Effector CD8-positive, alpha-beta T cell (primary cell): ENCODE results near the gene LRP2.
"Not testable (repeated sequence)": the region's sequence is repeated elsewhere in the genome, so short reads cannot be mapped to it uniquely, and the experiment has no call there.

Experiments used
- DNase-seq: peaks from one replicate; lab custom pipeline; 2025; lab: John Stamatoyannopoulos, UW
- total RNA-seq, 4 experiments: gene quantifications; one replicate each; lab custom pipeline; 2026; lab: John Stamatoyannopoulos, UW

LRP2 gene
- total RNA-seq: 0 to 0.72 (median 0.35) reads per million in 4 experiments

DNA sequence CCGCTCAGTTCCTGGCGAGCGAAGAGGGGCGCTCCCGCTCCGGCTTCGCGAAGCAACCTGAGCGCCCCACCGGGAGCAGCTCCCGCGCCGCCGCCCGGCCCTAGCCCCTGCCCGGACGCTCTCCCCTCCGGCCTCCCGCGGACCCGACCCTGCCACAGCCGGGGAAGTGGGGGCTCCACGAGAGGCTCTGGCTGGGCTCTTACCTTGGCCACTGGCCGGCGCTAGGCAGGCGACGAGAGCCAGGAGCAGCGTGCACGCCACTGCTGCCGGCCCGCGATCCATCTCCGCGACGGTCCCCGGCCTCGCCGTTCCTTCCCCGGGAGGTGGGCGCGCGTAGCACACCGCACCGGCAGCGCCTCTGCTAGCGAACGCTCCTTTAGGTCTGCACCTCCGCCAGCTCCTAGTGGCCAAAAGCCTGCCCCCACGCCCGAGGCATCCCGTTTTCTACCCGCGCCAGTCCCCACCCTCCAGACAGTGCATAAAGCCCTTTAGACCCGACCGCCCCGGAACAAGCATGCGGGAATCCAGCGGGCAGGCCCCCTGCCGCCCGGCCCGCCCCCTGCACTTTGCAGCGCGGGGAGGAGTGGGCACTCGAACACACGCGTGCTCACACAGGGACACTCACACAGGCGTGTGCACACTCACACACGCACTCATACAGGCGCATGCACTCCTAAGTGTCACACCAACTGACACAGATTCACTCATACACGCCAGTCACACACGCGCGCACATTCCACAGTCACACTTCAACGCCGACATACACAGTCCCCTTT lies at the start of gene LRP2:
TSS of gene LRP2 (minus strand) at position 417 of the 776 bp plus-strand sequence. CDS start at position 282, 135 bp downstream.
- no peak for DNase-seq

DNA sequence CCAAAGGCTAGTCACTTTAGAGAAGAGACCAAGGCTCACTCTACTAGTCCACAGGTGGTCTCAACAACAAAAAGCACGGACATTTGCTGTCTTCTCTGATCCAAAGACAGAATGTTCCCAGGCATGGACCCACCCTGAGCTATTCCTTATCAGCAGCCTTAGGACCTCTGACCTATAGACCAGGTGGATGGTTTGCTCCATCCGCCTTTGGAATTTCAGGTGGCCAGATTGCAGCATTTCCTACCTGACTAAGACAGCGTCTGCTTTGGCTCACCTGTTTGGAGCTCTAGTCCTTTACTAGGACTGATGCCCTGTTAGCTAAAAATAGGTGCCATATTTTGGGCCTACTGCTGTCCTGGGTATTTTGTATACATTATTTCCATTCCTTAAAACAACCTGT lies 44.6 kb upstream of the LRP2 start:
- no peak for DNase-seq

DNA sequence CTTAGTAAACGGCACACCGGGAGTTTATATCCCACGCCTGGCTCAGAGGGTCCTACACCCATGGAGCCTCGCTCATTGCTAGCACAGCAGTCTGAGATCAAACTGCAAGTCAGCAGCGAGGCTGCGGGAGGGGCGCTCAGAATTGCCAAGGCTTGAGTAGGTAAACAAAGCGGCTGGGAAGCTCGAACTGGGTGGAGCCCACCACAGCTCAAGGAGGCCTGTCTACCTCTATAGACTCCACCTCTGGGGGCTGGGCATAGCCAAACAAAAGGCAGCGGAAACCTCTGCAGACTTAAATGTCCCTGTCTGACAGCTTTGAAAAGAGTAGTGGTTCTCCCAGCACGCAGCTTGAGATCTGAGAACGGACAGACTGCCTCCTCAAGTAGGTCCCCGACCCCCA lies 37.2 kb upstream of the LRP2 start:
- DNase-seq: not testable (repeated sequence)

DNA sequence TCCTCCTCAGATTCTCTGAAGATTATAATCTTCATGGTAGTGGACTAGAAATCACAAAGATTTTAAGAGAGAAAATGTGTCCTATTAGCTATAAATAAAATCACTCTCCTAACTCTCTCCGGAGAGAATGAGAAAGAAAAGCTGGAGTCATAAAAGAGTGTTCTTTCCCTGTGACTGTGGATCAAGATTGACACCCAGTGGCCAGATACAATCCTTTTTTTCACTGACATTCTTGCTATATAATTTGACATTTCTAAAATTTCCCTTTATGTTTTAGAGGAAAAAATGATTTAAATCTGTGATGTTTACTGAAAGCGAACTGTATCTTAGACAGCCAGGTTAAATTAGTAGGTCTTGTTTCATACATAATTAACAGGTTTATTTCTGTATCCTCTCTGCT lies 35.4 kb upstream of the LRP2 start:
- DNase-seq: no peak

DNA sequence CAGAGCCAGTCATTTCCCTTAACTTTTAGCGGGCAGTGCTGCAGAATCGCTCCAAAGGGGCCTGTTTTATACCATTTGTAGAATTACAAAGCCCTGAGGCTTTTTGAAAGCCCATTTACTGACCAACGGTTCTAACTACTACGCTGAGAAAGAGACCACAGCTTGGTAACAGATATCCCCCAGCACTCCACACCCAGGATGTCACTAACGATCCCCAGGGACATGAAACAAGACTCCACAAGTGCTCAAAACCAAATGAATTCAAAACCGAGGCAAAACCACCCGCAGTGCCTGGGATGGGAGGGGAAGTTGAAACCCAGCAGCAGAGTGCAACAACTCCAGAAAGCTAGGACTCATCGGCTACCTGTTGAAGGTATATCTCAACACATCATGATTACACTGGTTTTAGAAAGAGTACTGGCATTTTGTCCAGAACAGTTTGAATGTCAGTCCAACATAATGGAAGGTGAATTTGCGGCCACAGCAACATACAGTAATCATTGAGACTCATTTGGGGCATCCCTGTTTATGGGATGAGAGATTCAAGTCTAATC lies 33.6 kb upstream of the LRP2 start:
- no peak for DNase-seq

DNA sequence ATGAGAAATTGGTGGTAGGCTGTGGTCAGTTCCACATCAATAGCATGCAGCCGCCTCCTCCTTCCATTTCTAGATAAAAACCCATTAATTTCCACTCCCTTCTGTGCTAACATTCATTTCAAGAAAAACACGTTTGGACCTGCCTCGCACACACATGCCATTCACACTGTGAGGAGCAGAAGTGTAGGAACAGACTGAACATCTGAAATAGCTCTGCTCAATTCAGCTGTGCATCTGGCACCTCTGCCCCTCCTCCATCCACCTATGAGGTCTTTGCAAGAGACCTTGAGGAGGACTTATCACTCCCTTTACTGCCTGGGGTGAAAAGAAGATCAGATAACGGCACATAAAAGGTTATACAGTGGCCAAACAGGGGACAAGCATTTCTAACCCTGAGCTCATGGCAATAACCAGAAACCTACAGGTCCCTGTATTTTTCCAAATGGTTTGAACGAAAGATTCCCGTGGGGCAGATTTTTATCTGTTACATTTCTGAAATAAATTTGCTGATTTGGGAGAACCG lies 30.8 kb upstream of the LRP2 start:
- no peak for DNase-seq

DNA sequence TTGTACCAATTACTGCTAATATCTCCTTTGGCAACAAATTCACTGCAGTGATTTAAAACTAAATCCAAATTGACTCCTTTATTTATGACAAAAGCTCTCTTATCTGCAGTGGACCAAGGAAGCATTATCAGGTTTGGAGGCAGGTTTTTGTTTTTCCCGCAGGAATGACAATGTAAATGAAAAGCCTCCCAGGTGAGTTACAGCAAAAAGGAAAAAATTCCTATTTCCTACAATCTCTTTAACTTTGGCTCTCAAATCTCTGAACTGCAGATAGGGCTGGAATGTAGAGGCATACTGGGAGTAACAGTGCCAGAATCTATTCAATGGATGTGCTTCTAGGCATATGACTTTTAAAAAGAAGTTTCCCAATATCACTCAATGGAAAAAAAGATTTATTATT lies 28.9 kb upstream of the LRP2 start:
- DNase-seq: no peak

DNA sequence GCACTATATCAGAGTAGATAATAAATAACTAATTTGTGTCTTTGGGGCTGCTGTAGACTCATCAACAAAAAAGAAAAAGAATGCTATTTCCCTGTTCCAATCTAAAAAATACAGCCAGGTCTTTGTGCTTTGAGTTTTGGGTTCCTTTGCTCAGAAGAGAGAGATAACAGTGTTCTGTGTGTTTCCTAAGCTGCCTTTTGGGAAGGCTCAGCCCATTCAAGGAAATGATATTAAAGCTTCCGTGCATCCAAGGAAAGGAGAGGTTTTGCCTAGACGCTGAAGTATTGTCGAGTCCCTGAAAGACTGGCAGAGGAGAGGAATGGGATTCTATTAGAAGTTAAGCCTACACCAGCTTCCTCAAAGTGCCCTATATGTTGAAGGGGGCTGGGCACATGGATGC lies 25.8 kb upstream of the LRP2 start:
- DNase-seq: no peak

DNA sequence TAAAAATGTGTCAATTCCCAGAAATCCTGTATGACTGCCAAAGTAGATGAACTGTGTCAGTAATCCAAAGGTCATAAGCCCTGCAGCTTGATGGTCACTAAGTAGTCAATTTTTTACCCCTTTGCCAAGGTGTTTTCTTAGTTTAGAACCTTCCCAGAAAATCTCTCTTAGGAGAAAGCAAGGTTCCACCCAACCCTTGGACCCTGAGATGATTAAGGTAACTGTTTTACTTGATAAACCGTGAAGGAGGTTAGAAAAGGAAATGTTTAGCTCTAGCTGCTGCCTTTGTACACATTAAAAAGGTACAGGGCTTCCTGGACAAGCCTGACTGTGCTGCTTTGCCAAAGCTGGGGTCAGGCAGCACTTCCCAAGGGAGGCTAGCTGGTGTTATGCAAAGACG lies 24.4 kb upstream of the LRP2 start:
- DNase-seq: no peak

DNA sequence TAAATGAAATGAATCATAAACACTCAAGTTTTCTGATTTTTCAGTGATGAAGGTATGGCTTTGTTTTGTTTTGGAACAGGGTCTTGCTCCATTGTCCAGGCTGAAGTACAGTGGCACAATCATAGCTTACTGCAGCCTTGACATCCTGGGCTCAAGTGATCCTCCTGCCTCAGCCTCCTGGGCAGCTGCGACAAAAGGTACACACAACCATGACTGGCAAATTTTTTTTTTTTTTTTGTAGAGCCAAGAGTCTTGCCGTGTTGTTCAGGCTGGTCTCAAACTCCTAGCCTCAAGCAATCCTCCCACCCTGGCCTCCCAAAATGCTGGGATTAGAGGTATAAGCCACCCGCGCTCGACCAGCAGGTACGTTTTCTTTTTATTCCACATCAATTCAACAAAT lies 22.5 kb upstream of the LRP2 start:
- DNase-seq: no peak

DNA sequence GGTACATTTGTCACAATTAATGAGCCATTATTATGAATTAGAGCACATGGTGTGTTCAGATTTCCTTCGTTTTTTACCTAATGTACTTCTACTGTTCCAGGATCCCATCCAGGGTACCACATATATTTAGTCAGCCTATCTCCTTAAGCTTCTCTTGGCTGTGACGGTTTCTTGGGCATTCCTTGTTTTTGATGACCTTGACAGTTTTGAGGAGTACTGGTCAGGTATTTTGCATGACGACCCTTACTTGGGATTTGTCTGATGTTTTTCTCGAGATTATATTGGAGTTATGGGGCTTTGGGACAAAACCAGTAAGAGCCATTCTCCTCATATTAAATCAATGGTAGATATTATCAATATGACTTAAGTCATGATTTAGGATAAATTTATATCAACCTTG lies 10.2 kb upstream of the LRP2 start:
- DNase-seq: no peak

DNA sequence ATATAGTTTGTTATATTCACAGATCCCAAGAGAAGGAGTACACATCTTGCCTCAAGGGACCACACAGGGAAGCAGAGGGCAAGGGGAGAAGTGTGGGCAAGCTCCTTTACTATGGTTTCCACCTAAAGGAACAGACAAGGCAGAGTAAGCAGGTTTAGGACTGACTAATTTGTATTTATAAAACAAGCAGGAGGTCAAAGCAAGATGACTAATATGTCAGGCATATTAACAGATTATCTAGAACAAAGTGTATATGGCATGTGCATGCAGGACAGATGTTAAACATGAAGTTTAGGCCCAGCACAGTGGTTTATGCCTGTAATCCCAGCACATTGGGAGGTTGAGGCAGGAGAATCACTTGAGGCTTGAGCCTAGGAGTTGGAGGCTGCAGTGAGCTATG lies 3.7 kb upstream of the LRP2 start:
- DNase-seq: no peak

DNA sequence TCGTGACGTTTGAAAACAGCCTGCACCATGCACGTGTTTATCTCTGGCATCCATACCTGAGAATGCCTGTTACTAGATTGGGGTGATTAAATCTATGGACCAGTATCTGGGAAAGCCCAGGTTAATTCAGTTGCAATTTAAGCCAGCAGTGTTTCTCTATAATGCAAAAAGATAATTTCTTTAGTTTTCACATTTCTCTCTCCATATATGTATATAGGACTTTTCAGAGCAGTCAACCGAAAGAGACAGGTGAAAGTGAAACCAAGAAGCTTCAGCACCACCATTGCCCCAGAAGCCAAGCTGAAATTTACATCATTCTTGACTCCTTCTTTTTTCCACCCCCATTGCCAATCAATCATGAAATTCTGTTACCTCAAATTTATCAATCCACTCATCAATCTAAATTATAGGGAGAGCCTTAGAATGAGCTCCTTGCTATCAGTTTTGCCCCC lies 2.7 kb upstream of the LRP2 start:
- DNase-seq: no peak

DNA sequence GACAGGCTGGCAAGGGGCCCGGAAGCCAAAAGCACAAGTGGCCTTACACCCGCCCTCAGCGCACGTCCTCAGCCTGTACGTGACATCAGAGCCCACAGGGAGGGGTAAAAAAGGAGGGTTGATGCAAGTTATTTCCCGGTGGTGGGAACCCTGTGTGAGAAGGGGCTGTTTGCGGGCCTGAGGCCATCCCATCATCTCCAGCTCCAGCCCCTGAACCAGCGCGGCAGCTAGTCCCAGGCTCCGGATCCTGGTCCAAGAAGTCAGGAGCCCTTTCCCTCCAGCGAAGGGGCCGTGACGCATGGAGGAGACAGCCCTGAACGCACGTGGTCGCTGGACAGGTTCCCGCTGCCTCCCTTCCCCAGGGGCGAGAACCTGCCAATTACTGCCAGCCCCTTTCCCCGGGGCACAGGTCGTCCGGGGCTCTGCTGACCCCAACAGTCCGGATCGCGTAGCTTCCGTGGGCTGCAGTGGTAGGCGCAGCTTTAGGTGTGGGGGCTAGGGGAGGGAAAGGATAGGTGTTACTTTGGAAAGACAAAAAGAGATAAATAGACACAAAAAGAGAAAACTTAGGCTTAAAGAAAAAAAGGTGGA lies 1.3 kb upstream of the LRP2 start:
- no peak for DNase-seq

DNA sequence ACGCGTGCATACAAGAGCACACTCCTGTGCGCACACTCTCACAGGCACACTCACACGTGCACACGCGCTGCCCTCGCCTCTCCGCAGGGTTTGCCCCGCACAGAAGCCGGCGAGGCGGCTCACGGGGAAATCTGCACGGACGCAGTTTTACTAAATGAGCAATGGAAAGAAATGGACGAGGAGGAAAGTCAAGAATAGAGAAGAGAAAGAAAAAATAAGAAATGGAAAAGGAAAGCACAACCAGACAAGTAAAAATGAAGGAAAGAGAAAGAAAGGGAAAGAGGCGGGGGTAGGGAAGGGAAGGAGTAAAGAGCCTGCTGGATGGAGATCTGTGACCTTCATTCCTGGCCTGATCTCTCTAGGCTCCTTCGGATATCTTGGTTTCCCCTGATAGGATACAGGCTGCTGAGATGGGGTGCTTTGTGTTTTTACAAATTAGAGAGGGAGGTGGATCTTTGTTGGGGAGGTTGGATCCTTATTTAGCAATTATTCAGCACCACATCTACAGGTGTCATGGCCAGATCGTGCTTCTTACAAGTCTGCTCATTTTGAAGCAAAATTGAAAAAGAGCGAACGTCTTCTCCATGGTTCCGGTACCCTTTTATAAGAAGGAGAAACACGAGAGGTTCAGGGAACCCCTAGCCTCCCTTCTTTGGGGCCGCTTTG lies 693 bp upstream of the LRP2 start:
- DNase-seq: no peak

DNA sequence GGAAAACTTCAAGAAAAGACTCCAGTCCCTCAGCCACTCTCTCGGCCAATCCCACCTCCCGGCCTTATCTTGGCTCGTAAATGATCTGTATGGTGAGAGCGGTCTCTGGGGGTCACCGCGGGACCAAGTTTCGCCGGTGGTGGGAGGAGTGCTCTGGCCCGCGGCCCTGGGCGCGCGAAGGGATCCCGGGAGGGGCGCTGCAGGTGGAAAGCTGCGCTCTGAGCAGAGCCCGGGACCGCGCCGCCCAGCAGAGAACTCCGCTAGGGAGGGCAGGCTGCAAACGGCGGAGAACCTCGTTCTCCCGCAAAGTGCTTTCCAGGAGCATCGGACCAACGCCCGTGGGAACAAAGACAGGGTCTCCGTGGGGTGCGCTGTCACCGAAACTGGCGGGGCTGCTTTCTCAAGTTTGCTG lies 622 bp downstream of the LRP2 start:
- DNase-seq: no peak

DNA sequence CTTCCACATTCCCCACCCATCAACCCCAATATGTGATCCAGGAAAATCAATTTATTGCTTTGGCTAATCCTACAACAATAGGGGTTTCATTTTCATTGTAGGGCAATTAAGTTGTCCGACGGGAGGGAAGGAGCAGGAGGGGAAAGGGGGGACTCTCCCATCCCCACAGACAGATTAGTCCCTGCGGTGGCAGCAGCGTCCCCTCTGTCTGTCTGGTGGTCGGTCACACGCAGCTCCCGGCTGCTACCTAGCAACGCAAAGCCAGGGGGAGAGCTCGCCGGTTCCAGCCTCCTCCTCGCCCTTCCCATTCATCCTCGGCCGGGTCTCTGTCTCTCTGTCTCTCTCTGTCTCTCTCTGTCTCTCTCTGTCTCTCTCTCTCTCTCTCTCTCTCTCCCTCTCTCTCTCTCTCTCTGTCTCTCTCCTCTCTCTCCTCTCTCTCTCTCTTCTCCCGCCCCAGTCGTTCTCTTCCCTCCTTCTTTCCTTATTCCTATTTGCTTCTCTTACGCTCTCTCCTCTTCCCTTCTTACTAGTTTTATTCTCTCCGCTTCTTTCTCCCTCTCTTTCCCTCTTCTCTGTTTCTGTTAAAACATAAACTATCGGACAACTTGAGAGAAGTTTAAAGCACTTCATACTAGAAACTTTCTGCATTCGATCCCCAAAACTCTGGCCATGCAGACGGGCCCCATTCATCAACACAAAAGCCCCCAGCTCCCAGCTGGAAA lies 1.2 kb downstream of the LRP2 start:
- DNase-seq: no peak

DNA sequence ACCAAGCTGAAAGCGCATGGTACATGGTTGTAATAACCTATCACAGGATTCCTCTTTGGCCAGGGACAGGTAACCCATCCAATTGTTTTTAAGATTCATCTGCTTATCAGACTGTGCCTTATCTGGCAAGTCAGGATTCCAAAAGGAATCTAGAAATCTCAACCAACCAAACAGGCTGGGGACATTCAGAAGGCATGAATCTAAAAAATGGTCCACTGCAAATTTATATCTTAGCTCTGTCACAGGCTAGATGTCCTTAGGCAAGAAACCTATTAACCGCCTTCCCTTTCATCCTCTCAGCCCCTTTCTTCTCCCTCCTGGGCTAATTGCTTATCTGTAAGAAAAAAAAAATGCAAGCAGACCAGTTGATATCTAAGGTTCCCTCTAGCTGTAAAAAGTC lies 4.3 kb downstream of the LRP2 start:
- DNase-seq: no peak

DNA sequence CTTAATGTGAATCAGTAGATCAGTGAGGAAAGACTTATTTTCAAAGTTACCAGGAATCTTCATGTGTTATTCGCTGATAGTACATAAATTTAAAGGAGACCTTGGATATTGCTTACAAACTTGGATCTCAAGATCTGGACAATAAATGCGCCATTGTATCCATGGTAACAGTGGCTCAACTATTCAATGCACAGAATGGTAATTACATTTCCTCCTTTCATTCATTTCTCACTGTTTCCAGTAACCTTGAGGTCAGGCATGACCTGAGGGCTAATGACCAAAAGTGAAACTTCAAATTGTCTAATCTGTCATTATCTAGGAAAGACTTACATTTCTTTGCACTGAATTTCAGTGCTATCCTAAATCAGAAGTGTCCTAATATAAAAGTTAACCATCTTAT lies 8.1 kb downstream of the LRP2 start:
- DNase-seq: no peak

DNA sequence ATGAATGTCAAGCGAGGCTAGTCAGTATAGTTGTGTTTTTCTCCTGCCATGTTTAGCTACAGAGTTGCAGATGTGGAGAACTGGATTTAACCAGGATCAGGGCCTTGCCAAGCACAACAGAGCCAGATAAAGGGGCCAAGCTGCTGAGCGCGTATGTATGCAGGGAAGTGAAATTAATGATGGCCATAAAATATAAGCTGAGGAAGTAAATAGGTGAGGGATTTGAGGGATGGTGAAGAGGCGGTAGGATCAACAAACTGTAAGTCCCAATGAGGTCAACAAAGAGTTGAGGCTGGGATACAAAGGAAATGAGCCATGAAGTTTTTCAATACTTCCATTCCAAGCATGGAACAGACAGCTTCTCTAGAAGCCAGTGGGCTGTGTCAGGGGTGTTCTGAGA lies 10.6 kb downstream of the LRP2 start:
- DNase-seq: no peak

DNA sequence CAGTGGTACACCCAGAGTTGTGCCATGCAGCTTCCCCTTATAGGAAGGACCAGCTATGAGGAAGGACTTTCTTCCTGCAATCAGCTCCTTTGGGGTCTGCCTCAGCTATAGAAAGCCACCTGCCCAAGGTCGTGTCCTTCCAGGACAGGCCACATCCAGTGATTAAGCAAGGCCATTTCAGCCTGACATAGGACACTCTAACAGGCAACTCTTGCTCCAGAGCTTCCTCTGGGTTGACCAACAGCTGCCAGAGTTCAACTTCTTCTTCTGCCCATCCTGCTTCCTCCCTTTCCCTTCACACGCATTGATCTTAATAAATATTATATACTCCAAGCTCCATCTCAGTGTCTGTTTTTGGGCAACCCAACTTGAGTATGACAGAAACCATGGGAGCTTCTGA lies 12.8 kb downstream of the LRP2 start:
- no peak for DNase-seq
